SK-N-MC (cell line): ENCODE data around the gene SDF2.

Experiments used
- EZH2 ChIP-seq: fragments of 200-600 bp; sonication (generic); IDR thresholded peaks from one replicate; pipeline ENCODE4 v1.6.1; 2017; ENCODE audit warnings: antibody characterized with exemption
- FOXP2 ChIP-seq: optimal IDR thresholded peaks from 2 replicates; pipeline ENCODE3; 2011; ENCODE audit warnings: mild to moderate bottlenecking, moderate library complexity; ENCODE audit not compliant: insufficient read depth; ENCODE audit errors: extremely low read length, control extremely low read depth
- POLR2AphosphoS5 ChIP-seq: IDR thresholded peaks from 2 replicates; pipeline ENCODE4 v1.6.1; 2012; ENCODE audit warnings: mild to moderate bottlenecking, low read depth, low read length, borderline replicate concordance

DNA sequence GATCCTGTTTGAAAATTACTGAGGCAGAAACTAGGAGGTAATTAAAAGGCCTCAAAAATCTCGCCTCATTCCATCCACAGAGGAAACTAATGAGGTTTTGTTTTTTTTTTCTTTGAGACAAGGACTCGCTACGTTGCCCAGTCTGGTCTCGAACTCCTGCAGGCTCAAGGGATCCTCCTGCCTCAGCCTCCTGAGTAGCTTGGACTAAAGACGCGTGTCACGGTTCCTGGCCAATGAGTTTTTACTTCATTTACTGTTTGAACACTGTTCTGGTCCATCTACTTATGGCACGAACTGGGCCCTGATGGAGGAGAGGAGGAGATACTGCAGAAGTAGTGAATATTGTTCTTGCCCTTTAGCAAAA, 16.1 kb downstream of the SDF2 start:
- TF ChIP-seq EZH2 (no peak), POLR2AphosphoS5 (no peak), FOXP2 (no peak)
